Glutamatergic neuron (in vitro differentiated cells): ENCODE results near the gene CCDC17. TPM values are rescaled to one million over a fixed set of nuclear protein-coding genes. Genes with fewer than 3 reads are reported as not detected.

Source experiments
- DNase-seq: peaks from one replicate; pipeline ENCODE4 v3.0.0; 2022
- H3K27ac Mint-ChIP-seq: one replicate; pipeline ENCODE4 v1.8.0; 2020; ENCODE audit warnings: mild to moderate bottlenecking, mixed read lengths, inconsistent platforms; ENCODE audit not compliant: unreplicated experiment
- H3K27me3 Mint-ChIP-seq: one replicate; pipeline ENCODE4 v1.8.0; 2020; ENCODE audit warnings: mild to moderate bottlenecking, moderate library complexity, mixed read lengths, inconsistent platforms; ENCODE audit not compliant: unreplicated experiment
- H3K36me3 Mint-ChIP-seq: one replicate; pipeline ENCODE4 v1.8.0; 2020; ENCODE audit warnings: mild to moderate bottlenecking, mixed read lengths, inconsistent platforms; ENCODE audit not compliant: unreplicated experiment
- H3K4me1 Mint-ChIP-seq: one replicate; pipeline ENCODE4 v1.8.0; 2020; ENCODE audit warnings: mild to moderate bottlenecking, low read depth, mixed read lengths, inconsistent platforms; ENCODE audit not compliant: unreplicated experiment
- H3K4me3 Mint-ChIP-seq: one replicate; pipeline ENCODE4 v1.8.0; 2020; ENCODE audit warnings: mild to moderate bottlenecking, mixed read lengths, inconsistent platforms; ENCODE audit not compliant: unreplicated experiment
- H3K9me3 Mint-ChIP-seq: one replicate; pipeline ENCODE4 v1.8.0; 2020; ENCODE audit warnings: mild to moderate bottlenecking, moderate library complexity, mixed read lengths, inconsistent platforms; ENCODE audit not compliant: unreplicated experiment
- total RNA-seq: library from RNA; stranded (reverse); fragmentation: NEBNext Ultra II Directional; extraction: Animal tissue kit (Norgen Biotek cat#: 25700); gene quantifications from one replicate; pipeline ENCODE4 v1.2.1, GENCODE V29; 2021; ENCODE audit not compliant: unreplicated experiment
- TF ChIP-seq, protein P1 (sequence below): fragments of 200-600 bp; sonication (generic); IDR thresholded peaks from one replicate; pipeline ENCODE4 v1.5.0; 2021; ENCODE audit not compliant: partially characterized antibody, unreplicated experiment

CCDC17 gene
- total RNA-seq, 1 donor from 2014 or later, result 3.8 TPM

- H3K4me3 Mint-ChIP-seq, result no peak overlapping the region
- no peaks in the 10 kb centered on the region for H3K4me1 Mint-ChIP-seq
- H3K27ac Mint-ChIP-seq, result no peak overlapping the region
- TF ChIP-seq, protein P1, sequence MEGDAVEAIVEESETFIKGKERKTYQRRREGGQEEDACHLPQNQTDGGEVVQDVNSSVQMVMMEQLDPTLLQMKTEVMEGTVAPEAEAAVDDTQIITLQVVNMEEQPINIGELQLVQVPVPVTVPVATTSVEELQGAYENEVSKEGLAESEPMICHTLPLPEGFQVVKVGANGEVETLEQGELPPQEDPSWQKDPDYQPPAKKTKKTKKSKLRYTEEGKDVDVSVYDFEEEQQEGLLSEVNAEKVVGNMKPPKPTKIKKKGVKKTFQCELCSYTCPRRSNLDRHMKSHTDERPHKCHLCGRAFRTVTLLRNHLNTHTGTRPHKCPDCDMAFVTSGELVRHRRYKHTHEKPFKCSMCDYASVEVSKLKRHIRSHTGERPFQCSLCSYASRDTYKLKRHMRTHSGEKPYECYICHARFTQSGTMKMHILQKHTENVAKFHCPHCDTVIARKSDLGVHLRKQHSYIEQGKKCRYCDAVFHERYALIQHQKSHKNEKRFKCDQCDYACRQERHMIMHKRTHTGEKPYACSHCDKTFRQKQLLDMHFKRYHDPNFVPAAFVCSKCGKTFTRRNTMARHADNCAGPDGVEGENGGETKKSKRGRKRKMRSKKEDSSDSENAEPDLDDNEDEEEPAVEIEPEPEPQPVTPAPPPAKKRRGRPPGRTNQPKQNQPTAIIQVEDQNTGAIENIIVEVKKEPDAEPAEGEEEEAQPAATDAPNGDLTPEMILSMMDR, result no peak
- no peaks in the 10 kb centered on the region for H3K36me3 Mint-ChIP-seq
- peaks cover 2% of the 10 kb centered on the region for H3K9me3 Mint-ChIP-seq
- peaks cover 1% of the 10 kb centered on the region for H3K27me3 Mint-ChIP-seq
- DNase-seq, result no peak
Observed at GRCh38 chr1:45656573-45657226, 32.8 kb upstream of the CCDC17 start.

- TF ChIP-seq, protein P1, result no peak
Observed at GRCh38 chr1:45654540-45655280, 30.9 kb upstream of the CCDC17 start.

GRCh38 chr1:45647248-45648021, 23.6 kb upstream of the CCDC17 start:
- no peaks in the 10 kb centered on the region for H3K4me1 Mint-ChIP-seq
- no peak for DNase-seq
- TF ChIP-seq, protein P1, result no peak
- H3K9me3 Mint-ChIP-seq, result no peaks in the 10 kb centered on the region
- no peak overlapping the region for H3K4me3 Mint-ChIP-seq
- no peak overlapping the region for H3K27ac Mint-ChIP-seq
- no peaks in the 10 kb centered on the region for H3K36me3 Mint-ChIP-seq
- H3K27me3 Mint-ChIP-seq, result no peaks in the 10 kb centered on the region

More at GRCh38 chr1:45654540-45655280, 30.9 kb upstream of the CCDC17 start:
- DNase-seq, result no peak
- Mint-ChIP-seq H3K36me3 (no peaks in the 10 kb centered on the region), H3K27me3 (no peaks in the 10 kb centered on the region), H3K9me3 (peaks cover 2% of the 10 kb centered on the region), H3K4me3 (no peak overlapping the region), H3K4me1 (no peaks in the 10 kb centered on the region), H3K27ac (no peak overlapping the region)

- TF ChIP-seq, protein P1, result no peak
- Mint-ChIP-seq H3K9me3 (no peaks in the 10 kb centered on the region), H3K4me1 (no peaks in the 10 kb centered on the region), H3K27me3 (no peaks in the 10 kb centered on the region), H3K4me3 (no peak overlapping the region), H3K27ac (no peak overlapping the region), H3K36me3 (no peaks in the 10 kb centered on the region)
- no peak for DNase-seq
Observed at GRCh38 chr1:45644661-45645060, 20.8 kb upstream of the CCDC17 start.
